GM19395 (cell line): ENCODE data around the gene ZNF692.
A peak's percentile ranks its signal among the peaks of the same experiment; 100 is the strongest.
"Not testable (repeated sequence)": the region's sequence is repeated elsewhere in the genome, so short reads cannot be mapped to it uniquely, and the experiment has no call there.

ENCODE experiments used
- ATAC-seq: cut with Tn5 transposase; IDR thresholded peaks from one replicate; pipeline ENCODE4 v1.9.1; 2021; ENCODE audit warnings: mild to moderate bottlenecking, moderate library complexity; ENCODE audit not compliant: unreplicated experiment

ZNF692 gene, protein sequence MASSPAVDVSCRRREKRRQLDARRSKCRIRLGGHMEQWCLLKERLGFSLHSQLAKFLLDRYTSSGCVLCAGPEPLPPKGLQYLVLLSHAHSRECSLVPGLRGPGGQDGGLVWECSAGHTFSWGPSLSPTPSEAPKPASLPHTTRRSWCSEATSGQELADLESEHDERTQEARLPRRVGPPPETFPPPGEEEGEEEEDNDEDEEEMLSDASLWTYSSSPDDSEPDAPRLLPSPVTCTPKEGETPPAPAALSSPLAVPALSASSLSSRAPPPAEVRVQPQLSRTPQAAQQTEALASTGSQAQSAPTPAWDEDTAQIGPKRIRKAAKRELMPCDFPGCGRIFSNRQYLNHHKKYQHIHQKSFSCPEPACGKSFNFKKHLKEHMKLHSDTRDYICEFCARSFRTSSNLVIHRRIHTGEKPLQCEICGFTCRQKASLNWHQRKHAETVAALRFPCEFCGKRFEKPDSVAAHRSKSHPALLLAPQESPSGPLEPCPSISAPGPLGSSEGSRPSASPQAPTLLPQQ

DNA sequence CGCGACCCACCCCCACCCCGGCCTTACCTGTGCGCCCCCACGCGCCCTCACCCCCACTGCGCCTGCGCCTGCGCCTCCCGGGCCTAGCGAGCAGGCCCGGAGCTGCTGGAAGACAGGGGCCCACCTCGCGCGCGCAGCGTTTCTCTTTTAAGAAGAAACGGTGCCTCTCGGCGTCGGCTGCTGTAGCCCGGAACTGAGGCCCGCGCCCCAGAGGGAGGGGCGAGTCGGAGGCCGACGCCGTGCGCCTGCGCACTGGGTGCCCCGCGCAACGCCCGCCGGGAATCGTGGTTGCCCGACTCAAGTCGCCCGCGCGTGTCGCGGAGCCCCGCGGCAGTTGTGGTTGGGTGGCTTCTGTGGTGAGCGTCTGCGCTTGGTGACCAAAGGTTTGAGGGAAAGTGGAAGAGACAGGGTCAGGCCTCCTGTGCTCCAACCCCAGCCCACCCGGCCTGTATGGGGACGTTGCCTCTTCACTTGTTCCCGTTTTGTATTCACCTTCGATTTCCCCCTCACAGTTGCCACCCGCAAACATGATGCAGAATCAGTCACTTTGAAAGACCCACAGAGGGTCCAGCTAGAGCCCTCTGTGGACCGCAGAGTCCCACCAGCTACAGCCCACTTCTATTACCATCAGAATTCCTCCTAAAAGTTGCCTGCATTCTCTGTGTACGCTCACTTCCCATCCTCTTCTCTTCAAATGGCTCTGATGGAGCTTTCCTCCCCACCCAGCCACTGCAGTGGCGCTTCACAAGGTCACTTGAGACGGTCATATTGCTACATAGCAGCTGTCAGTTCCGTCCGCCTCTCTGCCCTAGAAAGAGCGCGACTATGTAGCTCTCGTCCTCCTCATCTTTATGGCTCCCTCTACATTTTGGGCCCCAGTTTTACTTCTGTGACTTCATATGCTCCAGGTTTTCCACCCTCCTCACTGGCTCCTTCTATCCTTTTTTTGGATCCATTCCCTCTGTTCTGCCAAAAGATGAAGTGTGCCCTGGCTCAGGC, at the start of gene ZNF692:
Gene ZNF692 (minus strand): TSS at position 195 of the 999 bp plus-strand sequence. CDS start 776 bp downstream, outside the sequence.
- ATAC-seq, result peak; percentile 76

DNA sequence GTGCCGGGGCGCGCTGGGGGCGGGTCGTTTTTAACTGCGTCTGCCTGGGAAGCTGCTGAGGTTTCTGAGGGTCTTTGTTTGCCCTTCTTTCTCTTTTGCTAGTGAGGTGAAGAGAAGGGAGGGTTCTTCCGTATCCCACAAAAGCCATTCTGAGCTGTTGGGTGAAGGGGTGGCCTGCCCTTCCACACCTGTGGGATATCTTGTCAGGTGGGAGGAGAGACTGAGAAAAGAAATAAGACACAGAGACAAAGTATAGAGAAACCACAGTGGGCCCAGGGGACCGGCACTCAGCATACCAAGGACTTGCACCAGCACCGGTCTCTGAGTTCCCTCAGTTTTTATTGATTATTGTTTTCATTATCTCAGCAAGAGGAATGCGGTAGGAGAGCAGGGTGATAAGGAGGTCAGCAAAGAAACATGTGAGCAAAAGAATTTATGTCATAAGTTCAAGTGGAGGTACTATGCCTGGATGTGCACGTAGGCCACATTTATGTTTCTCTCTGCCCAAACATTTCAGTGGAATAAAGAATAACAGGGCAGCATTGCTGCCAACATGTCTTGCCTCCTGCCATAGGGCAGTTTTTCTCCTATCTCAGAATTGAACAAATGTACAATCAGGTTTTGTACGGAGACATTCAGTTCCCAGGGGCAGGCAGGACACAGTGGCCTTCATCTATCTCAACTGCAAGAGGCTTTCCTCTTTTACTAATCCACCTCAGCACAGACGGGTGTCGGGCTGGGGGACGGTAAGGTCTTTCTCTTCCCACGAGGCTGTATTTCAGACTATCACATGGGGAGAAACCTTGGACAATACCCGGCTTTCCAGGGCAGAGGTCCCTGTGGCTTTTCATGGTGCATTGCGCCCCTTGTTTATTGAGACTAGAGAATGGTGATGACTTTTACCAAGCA, 48.1 kb upstream of the ZNF692 start:
- peak; percentile 43 for ATAC-seq

DNA sequence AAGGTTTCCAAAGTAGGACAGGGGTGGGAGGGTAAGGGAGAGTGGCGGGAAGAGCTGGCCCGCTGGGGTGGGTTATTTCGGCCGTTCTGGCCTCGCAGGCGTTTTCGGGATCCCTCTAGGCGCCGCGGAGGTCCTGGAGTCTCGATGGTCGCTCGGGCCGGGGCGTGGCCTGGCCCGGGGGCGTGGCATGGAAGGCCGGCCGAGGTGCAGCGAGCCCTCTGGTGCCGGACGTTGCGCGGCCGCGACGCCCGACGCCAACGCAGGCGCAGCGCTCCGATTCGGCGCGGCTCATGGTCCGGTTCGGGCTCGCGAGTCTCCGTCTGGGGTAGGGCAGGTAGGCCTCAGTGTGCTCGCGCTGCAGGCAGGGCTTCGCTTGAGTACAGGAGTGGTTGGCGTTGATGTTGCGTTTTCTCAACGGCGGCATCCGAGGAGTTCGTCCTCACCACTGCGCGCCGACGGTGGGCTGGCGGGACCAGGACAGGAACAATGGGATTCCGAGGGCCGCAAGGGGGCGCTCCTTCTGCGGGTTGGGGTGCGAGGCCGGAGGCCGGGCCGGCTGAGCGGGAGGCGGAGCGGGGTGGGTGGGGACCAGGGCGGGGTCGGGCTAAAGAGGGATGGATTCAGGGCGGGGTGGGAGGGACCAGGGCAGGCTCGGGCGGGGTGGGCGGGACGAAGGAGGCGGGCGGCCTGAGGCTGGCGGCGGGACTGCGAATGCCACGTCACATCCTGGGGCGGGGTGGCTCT, 47.3 kb upstream of the ZNF692 start, which contains the start of gene PGBD2:
Gene PGBD2 (plus strand): TSS at position 227 of the 744 bp plus-strand sequence. CDS start 7,628 bp downstream, outside the sequence.
- ATAC-seq, result peak; percentile 94

DNA sequence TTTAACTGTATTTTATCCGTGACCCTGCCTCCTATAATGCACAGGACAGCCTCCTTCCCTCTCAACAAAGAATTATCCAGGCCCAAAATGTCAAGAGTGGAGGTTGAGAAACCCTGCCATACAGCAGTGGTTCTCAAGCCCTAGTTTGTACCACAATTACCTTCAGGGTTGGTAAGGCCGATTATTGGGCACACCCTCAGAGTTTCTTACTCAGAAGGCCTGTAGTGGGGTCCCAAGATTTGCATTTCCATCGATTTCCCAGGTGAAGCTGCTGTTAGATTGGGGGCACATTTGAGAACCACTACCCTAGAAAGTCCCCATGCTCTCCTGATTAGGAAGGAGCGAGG, 46.8 kb upstream of the ZNF692 start:
- peak; percentile 19 for ATAC-seq

DNA sequence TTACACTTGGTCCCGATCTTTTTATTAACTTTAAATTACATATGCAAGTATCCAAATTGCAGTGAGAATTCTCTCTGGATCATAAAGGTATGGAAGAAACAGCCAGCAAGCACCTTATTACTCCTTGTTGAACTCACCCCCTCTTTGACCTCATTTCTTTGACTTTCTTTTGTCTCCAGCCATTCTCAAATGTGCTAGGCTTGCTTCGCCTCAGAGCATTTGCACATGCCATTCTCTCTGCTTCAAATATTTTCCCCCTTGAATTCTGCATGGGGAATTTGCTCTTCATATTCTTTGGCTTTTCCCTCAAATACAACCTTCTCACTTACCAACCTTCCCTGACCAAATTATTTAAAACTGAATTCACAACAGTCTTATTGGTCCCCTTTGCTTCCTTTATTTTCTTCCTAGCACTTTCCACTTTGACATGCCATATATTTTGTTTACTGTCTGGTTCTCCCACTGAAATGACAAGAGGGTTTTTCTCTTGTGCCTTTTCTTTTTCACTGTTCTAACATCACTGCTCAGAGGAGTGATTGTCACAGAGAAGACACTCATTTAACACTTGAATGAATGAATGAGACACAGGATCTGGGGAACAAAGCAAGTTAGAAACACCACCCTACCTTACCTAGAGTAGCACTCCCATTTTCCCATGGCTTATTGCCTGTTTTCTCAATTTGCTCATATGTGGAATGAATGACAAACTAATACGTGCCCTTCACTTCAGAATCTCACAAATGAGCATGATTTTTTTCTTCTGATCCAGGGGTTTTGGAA, 45.7 kb upstream of the ZNF692 start:
- ATAC-seq, result no peak

DNA sequence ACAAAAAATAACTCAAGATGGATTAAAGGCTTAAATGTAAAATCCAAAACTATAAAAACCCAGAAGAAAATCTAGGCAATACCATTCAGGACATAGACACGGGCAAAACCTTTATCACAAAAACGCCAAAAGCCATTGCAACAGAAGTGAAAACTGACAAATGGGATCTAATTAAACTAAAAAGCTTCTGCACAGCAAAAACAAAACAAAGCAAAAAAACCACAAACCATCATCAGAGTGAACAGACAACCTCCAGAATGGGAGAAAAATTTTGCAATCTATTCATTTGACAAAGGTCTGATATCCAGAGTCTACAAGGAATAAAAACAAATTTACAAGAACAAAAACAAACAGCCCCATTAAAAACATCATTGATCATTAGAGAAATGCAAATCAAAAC, 42.7 kb upstream of the ZNF692 start:
- ATAC-seq, result no peak

DNA sequence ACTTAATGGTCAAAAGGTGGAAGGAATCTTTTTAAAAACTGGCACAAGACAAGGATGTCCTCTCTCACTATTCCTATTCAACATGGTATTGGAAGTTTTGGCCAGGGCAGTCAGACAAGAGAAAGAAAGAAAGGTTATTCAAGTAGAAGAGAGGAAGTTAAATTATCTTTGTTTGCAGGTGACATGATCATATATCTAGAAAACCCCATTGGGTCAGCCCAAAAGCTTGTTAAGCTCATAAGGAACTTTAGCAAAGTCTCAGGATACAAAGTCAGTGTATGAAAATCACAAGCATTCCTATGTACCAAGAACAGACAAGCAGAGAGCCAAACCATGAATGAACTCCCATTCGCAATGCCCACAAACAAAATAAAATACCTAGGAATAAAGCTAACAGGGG, 41.8 kb upstream of the ZNF692 start:
- ATAC-seq, result no peak

DNA sequence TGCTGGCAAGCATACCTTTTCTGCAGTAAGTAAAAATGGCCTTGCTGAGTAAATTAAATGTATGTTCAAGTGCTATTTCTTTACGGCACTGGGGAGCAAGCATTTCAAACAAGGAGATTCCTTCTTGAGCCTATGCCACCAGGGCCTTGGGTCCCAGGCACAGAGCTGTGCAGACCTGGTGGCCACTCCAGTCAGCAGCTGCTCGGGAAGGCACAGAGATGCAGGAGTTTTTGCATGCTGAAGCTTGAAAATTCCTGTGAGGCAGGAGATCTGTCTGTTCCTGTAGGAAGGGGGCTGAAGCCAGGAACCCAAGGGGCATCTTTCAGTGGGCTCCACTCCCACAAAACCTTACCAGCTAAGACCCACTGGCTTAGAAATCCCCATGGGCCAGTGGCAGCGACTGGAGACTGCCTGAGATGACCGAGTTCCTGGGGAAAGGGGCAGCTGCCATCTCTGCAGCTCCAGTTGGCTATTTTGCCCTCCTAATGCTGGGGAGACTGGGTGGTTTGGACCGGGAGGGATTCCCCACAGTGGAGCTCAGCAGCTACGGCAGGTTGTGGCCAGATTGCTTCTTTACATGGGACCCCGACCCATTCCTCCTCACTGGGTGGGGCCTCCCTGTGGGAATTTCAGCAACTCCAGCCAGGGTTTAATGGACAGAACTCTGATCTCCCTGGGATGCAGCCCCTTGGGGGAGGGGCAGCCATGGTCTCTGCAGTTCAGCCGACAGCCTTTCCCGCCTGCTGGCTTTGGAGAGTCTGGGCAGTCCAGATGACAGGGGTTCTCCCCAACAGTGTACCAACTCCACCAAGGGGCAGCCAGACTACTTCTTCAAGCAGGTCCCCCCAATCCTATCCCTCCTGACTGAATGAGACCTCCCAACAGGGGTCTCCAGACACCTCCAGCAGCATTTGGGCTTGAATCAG, 38.8 kb upstream of the ZNF692 start:
- no peak for ATAC-seq

DNA sequence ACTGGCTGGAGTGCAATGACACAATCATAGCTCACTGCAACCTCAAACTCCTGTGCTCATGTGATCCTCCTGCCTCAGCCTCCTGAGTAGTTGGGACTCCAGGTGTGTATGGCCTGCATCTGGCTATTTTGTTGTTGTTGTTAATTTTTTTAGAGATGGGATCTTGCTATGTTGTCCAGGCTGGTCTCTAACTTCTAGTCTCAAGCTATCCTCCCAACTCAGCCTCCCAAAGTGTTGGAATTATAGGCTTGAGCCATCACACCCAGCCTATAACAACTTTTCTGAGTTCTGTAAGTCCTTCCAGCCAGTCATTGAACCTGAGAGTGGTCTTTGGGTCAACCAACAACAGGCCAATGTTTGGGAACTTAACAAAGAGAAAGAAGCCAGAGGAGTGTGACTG, 36.0 kb upstream of the ZNF692 start:
- ATAC-seq, result no peak

DNA sequence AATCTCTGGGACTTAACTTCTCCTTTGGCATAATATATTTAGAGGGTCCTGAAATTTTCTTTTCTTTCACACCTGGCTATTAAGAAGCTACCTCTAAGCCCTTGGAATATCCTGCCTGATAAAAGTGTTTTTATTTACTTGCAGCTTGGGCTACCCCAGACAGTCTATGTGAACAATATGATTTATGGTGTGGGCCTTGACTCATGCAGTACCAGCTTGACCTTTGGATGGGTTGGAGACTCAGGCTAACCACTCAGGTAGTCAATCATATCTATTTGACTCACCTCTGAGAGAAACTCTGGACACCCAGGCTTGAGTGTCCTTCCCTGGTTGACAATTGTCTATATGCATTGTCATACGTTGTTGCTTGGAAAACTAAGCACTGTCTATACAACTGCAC, 33.7 kb upstream of the ZNF692 start:
- no peak for ATAC-seq

DNA sequence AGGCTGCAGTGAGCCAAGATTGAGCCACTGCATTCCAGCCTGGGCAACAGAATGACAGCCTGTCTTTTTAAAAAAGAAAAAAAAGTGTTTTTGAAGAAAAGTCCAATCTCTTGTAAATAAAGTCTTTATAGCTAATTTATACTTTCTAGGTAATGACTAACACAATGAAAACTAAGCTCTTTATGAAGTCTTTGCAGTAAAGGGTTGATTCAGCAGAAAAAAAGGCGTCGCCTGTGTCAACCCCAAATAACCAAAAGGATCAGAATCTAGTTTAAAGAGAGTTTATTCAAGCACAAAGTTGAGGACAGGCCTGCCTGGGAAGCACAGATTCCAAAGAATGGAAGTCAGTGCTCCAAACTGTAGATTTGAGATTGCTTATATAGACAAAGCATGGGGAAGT, 32.9 kb upstream of the ZNF692 start:
- ATAC-seq, result no peak

DNA sequence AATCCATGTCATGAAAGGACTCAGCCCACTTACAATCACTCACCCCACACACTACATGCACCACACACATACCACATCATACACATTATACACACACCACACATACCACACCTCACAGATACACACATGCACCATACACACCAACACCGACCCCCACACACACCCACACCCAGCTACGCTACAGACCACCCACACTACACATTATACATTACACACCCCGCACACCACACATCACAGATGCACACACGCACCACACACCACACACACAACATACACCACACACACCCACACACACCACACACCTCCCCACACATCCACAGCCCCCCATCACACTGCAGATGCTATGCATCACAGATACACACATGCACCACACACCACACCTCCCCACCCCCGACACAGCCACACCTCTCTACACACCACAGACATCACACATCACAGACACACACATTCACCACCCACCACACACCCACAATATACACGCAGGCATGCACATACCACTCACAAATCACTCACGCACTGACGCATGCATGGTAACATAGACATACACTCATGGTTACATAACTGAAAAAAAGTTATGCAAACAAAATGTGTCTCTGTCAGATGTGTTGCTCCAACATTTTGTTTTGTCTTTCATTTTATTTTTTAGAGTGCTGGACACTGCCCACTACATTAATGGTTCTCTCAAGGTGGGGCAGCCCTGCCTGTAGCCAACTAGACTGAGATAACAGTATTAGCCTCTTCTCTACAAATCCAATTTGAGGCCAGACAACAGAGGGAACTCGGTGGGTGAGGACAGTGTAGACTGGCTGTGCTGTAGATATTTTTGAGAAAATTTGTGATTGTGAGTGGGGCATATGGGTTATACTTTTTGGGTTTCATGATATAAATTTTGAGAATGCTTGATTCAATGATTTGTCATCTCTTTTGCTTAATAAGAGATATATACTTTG, 31.9 kb upstream of the ZNF692 start:
- ATAC-seq, result no peak

DNA sequence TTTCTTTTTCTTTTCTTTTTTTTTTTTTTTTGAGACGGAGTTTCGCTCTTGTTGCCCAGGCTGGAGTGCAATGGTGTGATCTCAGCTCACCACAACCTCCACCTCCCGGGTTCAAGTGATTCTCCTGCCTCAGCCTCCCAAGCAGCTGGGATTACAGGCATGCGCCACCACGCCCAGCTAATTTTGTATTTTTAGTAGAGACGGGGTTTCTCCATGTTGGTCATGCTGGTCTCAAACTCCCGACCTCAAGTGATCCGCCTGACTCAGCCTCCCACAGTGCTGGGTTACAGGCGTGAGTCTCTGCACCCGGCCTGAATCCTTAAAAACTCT, 31.0 kb upstream of the ZNF692 start:
- not testable (repeated sequence) for ATAC-seq

DNA sequence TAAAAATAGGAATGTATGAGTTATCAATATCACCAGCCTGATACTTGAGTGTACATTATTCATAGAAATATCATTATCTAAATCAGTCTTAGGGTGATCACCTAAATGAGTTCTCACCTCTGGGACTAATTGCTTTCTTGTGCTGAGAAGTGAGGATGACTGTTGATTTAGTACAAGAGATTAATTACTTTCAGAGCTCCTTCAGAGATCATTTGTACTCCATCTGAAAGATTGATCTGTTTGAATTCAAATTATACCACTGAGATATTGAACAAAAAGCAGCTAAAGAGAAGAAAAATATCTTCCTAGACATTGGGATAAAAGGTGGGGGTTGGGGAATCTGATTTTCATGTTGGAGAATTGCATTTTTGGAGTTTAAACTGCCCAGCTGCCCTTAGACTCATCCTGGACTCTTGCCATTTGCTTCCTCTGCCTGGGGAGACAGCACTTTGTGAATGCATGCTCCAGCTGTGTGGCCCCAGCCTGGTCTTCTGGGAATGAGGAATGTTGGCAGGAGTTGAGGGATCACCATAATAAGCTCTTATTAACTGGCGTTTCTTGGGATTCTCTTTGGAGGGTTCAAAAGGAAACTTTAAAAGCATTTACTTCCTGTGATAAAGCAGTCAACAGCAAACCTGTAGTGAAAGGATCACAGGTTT, 27.5 kb upstream of the ZNF692 start:
- no peak for ATAC-seq

DNA sequence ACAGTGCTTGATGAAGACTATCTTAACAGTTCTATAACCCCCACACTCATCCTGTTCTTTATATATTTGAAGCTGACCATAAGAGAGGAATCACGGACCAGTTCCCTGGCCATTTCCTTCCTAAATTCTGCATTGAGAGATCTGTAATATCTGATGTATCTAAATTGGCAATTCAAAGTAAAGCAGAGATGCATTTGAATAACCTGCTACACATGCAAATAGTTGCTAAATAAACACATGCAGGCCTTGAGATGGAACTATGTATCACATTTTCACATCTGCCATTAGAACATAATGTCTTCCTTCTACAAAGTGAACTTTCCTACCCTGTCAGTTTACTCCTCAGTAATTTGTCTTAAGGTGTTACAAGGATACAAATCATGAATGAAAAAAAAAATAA, 26.8 kb upstream of the ZNF692 start:
- no peak for ATAC-seq

DNA sequence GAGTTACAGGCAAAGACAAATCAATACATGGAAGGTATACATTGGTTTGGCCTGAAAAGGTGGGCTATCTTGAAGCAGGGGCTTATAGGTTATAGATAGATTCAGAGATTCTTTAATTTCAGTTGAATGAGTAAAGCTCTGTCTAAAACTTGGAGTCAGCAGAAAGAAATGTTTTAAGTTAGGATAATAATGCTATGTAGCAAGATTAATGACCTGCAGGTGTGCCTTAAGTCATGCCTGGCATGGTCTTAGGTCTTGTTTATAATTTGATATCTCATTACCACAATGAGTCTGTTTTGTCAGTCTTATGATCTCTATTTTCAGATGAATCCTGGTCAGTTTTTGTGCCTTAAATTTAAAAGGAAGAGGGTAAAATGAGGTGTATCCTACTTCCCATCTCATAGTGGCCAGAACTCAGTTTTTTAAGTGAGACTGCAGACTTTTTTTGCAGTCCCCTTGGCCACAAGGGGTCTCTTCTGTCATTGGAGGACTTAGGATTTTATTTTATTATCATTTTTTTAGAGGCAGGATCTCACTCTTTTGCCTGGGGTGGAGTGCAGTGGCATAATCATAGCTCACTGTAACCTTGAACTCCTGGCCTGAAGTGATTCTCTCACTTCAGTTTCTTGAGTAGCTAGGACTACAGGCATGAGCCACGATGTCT, 25.9 kb upstream of the ZNF692 start:
- no peak for ATAC-seq
